ENCODE measurements around the gene SRSF1. TPM values are rescaled to one million over a fixed set of nuclear protein-coding genes. Genes with fewer than 3 reads are reported as not detected.

SRSF1 gene
- total RNA-seq, 1 donor from 2014 or later = 258 TPM

GRCh38 chr17:57970710-57971109 lies 36.3 kb downstream of the SRSF1 start:
- H3K36me3 Mint-ChIP-seq = peaks cover 17% of the 10 kb centered on the region
- no peak overlapping the region for H3K4me3 Mint-ChIP-seq
- peaks cover 9% of the 10 kb centered on the region for H3K4me1 Mint-ChIP-seq
- no peak for TF ChIP-seq CTCF (IDR thresholded peaks at IDR 0.05; ENCODE audit: unreplicated experiment)
- H3K27me3 Mint-ChIP-seq (ENCODE audit: low read depth) = no peaks in the 10 kb centered on the region
- no peaks in the 10 kb centered on the region for H3K9me3 Mint-ChIP-seq
- peak in 1 of 2 experiments; percentile 13 for DNase-seq (ENCODE audit: low spot score in 2 of 2, unreplicated experiment in 2 of 2)
- H3K27ac Mint-ChIP-seq = peak overlapping the region; percentile 31

- TF ChIP-seq CTCF (IDR thresholded peaks at IDR 0.05; ENCODE audit: unreplicated experiment) = no peak
- H3K4me1 Mint-ChIP-seq = peaks cover 9% of the 10 kb centered on the region
- no peak overlapping the region for H3K27ac Mint-ChIP-seq
- peaks cover 3% of the 10 kb centered on the region for H3K36me3 Mint-ChIP-seq
- peak in 1 of 2 experiments; percentile 20 for DNase-seq (ENCODE audit: low spot score in 2 of 2, unreplicated experiment in 2 of 2)
- H3K4me3 Mint-ChIP-seq = no peak overlapping the region
- no peaks in the 10 kb centered on the region for H3K27me3 Mint-ChIP-seq (ENCODE audit: low read depth)
- no peaks in the 10 kb centered on the region for H3K9me3 Mint-ChIP-seq
Measured at GRCh38 chr17:57968456-57968855, 38.6 kb downstream of the SRSF1 start.

- Mint-ChIP-seq H3K9me3 (no peaks in the 10 kb centered on the region), H3K4me1 (peaks cover 2% of the 10 kb centered on the region), H3K27me3 (ENCODE audit: low read depth) (no peaks in the 10 kb centered on the region), H3K27ac (no peak overlapping the region), H3K36me3 (no peaks in the 10 kb centered on the region), H3K4me3 (no peak overlapping the region)
- TF ChIP-seq CTCF (IDR thresholded peaks at IDR 0.05; ENCODE audit: unreplicated experiment) = no peak
- DNase-seq (ENCODE audit: low spot score in 2 of 2, unreplicated experiment in 2 of 2) = peak in 1 of 2 experiments; percentile 17
Measured at GRCh38 chr17:57966875-57967274, 40.2 kb downstream of the SRSF1 start.

- H3K27me3 Mint-ChIP-seq (ENCODE audit: low read depth) = no peaks in the 10 kb centered on the region
- H3K27ac Mint-ChIP-seq = no peak overlapping the region
- H3K4me1 Mint-ChIP-seq = no peaks in the 10 kb centered on the region
- no peak overlapping the region for H3K4me3 Mint-ChIP-seq
- no peak for TF ChIP-seq CTCF (IDR thresholded peaks at IDR 0.05; ENCODE audit: unreplicated experiment)
- H3K36me3 Mint-ChIP-seq = no peaks in the 10 kb centered on the region
- no peaks in the 10 kb centered on the region for H3K9me3 Mint-ChIP-seq
- no peak for DNase-seq (ENCODE audit: low spot score in 2 of 2, unreplicated experiment in 2 of 2)
Measured at GRCh38 chr17:57966246-57966645, 40.8 kb downstream of the SRSF1 start.

GRCh38 chr17:57965521-57966160 lies 41.4 kb downstream of the SRSF1 start:
- TF ChIP-seq CTCF (IDR thresholded peaks at IDR 0.05; ENCODE audit: unreplicated experiment) = no peak
- Mint-ChIP-seq H3K4me1 (no peaks in the 10 kb centered on the region), H3K27ac (no peak overlapping the region), H3K36me3 (no peaks in the 10 kb centered on the region), H3K27me3 (ENCODE audit: low read depth) (no peaks in the 10 kb centered on the region), H3K4me3 (no peak overlapping the region), H3K9me3 (no peaks in the 10 kb centered on the region)
- peak in 1 of 2 experiments; percentile 14 for DNase-seq (ENCODE audit: low spot score in 2 of 2, unreplicated experiment in 2 of 2)

GRCh38 chr17:57963149-57963511 lies 43.9 kb downstream of the SRSF1 start:
- Mint-ChIP-seq H3K4me3 (no peak overlapping the region), H3K9me3 (no peaks in the 10 kb centered on the region), H3K36me3 (no peaks in the 10 kb centered on the region), H3K4me1 (peaks cover under 1% of the 10 kb centered on the region), H3K27ac (no peak overlapping the region), H3K27me3 (ENCODE audit: low read depth) (no peaks in the 10 kb centered on the region)
- no peak for DNase-seq (ENCODE audit: low spot score in 2 of 2, unreplicated experiment in 2 of 2)
- TF ChIP-seq CTCF (IDR thresholded peaks at IDR 0.05; ENCODE audit: unreplicated experiment) = no peak

Data from mesothelial cell of epicardium (in vitro differentiated cells).